Measurements from ENCODE around the gene KCNH2.
A peak's percentile ranks its signal among the peaks of the same experiment; 100 is the strongest.

Gene KCNH2

DNA sequence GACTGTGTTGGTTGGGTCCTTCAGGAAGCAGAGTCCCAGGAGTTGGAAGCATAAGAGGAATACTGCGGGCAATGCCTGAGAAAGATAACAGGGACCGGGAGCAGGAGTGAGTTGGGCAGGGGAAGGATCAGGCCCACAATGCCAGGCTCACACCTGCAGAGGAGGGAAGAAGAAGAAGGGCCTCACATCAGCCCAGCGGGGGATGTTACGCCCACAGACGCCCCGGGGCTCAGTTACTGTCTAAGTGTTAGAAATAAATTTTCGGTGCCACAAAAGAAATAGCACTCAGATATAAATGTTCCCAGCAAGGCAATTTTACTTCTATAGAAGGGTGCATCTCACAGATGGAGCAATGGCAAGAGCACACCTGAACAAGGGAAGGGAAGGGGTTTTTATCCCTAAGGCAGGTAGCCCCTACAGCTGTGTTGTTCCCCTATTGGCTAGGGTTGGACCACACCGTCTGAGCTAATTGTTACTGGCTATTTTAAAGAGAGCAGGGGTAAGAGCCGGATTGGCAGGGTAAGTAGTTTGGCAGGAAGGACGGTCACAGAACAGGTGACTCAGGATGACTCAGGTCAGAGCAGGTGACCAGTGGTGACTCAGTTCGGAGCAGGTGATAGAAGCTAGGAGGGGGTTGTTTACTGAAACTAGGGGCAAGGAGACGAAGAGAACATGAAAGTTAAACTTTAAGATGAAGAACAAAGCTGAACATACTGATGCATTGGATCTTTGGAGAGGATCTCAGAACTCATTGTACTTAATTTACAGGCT is 12.5 kb upstream of the KCNH2 start, which contains the start of gene NOS3:
Gene NOS3, plus strand, starts transcription at position 602 of the 771 bp plus-strand sequence. CDS start 2,787 bp downstream, outside the sequence.
- Histone ChIP-seq H3K27ac (ENCODE audit: low read depth, low read length) (no peak within 1 kb of the TSS), H3K9me2 (replicated peaks; ENCODE audit: control insufficient read depth, low read length) (no peaks in the 10 kb centered on the region), H4K20me1 (ENCODE audit: control insufficient read depth, insufficient read depth, low read depth, low read length) (no peaks in the 10 kb centered on the region), H3K27me3 (ENCODE audit: control insufficient read depth, low read length) (peaks cover 30% of the 10 kb centered on the region), H3K36me3 (ENCODE audit: control insufficient read depth, low read length) (no peaks in the 10 kb centered on the region), H3K9me3 (ENCODE audit: control insufficient read depth, insufficient read depth, low read length) (no peaks in the 10 kb centered on the region), H3K4me1 (ENCODE audit: control insufficient read depth, low read length) (peaks cover 16% of the 10 kb centered on the region), H3K4me3 (ENCODE audit: low read length) (no peak within 1 kb of the TSS), H3K4me2 (ENCODE audit: low read length) (no peak within 1 kb of the TSS), H3F3A (ENCODE audit: control insufficient read depth, insufficient read depth) (no peaks in the 10 kb centered on the region), H3K79me2 (ENCODE audit: control insufficient read depth, low read length) (no peaks in the 10 kb centered on the region)
- TF ChIP-seq EZH2phosphoT487 (IDR thresholded peaks at IDR 0.05; ENCODE audit: borderline replicate concordance, low read length), result no peak
- TF ChIP-seq, protein P1, sequence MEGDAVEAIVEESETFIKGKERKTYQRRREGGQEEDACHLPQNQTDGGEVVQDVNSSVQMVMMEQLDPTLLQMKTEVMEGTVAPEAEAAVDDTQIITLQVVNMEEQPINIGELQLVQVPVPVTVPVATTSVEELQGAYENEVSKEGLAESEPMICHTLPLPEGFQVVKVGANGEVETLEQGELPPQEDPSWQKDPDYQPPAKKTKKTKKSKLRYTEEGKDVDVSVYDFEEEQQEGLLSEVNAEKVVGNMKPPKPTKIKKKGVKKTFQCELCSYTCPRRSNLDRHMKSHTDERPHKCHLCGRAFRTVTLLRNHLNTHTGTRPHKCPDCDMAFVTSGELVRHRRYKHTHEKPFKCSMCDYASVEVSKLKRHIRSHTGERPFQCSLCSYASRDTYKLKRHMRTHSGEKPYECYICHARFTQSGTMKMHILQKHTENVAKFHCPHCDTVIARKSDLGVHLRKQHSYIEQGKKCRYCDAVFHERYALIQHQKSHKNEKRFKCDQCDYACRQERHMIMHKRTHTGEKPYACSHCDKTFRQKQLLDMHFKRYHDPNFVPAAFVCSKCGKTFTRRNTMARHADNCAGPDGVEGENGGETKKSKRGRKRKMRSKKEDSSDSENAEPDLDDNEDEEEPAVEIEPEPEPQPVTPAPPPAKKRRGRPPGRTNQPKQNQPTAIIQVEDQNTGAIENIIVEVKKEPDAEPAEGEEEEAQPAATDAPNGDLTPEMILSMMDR (IDR thresholded peaks at IDR 0.05; ENCODE audit: low read depth, low read length, poor library complexity, severe bottlenecking), result no peak

- Histone ChIP-seq H3K27me3 (ENCODE audit: control insufficient read depth, low read length) (peaks cover 30% of the 10 kb centered on the region), H3K4me3 (ENCODE audit: low read length) (no peak overlapping the region), H3K4me2 (ENCODE audit: low read length) (no peak overlapping the region), H3K79me2 (ENCODE audit: control insufficient read depth, low read length) (no peaks in the 10 kb centered on the region), H3K27ac (ENCODE audit: low read depth, low read length) (no peak overlapping the region), H4K20me1 (ENCODE audit: control insufficient read depth, insufficient read depth, low read depth, low read length) (no peaks in the 10 kb centered on the region), H3K9me3 (ENCODE audit: control insufficient read depth, insufficient read depth, low read length) (no peaks in the 10 kb centered on the region), H3F3A (ENCODE audit: control insufficient read depth, insufficient read depth) (no peaks in the 10 kb centered on the region), H3K9me2 (replicated peaks; ENCODE audit: control insufficient read depth, low read length) (no peaks in the 10 kb centered on the region), H3K4me1 (ENCODE audit: control insufficient read depth, low read length) (peaks cover 12% of the 10 kb centered on the region), H3K36me3 (ENCODE audit: control insufficient read depth, low read length) (no peaks in the 10 kb centered on the region)
- no peak for TF ChIP-seq EZH2phosphoT487 (IDR thresholded peaks at IDR 0.05; ENCODE audit: borderline replicate concordance, low read length)
- TF ChIP-seq, protein P1 (IDR thresholded peaks at IDR 0.05; ENCODE audit: low read depth, low read length, poor library complexity, severe bottlenecking), result no peak
Measured at GRCh38 chr7:150989456-150989855, 11.3 kb upstream of the KCNH2 start.

DNA sequence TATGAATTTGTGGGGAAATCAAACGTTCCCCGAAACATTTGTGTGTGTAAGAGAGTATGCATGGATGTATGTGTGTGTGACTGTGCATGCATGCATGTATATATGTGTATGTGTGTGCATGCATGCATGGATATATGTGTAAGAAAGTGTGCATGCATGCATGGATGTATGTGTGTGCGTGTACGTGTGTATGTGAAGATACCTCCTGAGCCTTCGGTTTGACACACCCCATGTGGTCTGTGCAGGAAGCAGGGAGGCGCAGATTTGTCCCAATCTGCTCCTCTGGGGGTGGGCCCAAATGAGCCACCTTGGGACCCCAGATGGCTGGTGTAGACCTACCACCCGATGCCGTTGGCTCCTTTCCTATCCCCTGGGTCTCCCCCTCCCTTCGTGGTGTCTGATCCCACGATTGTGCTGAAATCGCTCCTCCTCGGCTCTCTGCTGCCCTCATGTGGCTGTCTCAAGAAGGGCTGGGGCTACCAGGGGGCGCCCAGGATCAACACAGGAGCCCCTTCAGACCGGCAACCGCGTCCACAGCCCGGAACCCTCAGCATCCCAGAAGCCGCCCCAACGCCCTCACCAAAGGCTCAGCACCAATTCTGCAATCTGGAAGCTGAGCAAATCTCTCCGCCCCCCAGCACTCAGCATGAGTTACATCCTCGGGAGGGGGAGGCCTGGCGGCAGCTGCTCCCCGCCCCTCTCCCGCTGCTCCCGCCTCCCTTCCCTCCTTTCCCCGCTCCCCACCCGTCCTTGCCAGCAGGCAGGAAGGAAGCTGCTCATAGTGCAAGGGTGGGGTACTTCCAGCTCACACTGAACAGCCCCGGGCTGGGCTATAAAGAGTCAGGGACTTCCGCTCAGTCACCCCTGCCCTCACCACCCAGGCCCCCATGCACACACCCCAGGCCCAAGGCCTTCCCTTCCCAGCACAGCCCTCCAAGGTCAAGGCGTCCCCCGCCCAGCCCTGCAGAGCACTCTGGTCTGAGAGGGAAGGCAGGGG is 10.4 kb upstream of the KCNH2 start:
- Histone ChIP-seq H3K4me1 (ENCODE audit: control insufficient read depth, low read length) (peaks cover 10% of the 10 kb centered on the region), H3K27me3 (ENCODE audit: control insufficient read depth, low read length) (peaks cover 33% of the 10 kb centered on the region), H3F3A (ENCODE audit: control insufficient read depth, insufficient read depth) (no peaks in the 10 kb centered on the region), H3K4me3 (ENCODE audit: low read length) (no peak overlapping the region), H3K36me3 (ENCODE audit: control insufficient read depth, low read length) (no peaks in the 10 kb centered on the region), H3K79me2 (ENCODE audit: control insufficient read depth, low read length) (no peaks in the 10 kb centered on the region), H3K9me2 (replicated peaks; ENCODE audit: control insufficient read depth, low read length) (no peaks in the 10 kb centered on the region), H3K4me2 (ENCODE audit: low read length) (peak overlapping the region; percentile 31), H4K20me1 (ENCODE audit: control insufficient read depth, insufficient read depth, low read depth, low read length) (no peaks in the 10 kb centered on the region), H3K27ac (ENCODE audit: low read depth, low read length) (no peak overlapping the region), H3K9me3 (ENCODE audit: control insufficient read depth, insufficient read depth, low read length) (no peaks in the 10 kb centered on the region)
- TF ChIP-seq, protein P1 (IDR thresholded peaks at IDR 0.05; ENCODE audit: low read depth, low read length, poor library complexity, severe bottlenecking), result peak; percentile 99
- no peak for TF ChIP-seq EZH2phosphoT487 (IDR thresholded peaks at IDR 0.05; ENCODE audit: borderline replicate concordance, low read length)
